Neural progenitor cell (in vitro differentiated cells): ENCODE measurements around the gene ZNRF1.

Experiments used
- CTCF ChIP-seq: fragments of 200-600 bp; sonication (generic); IDR thresholded peaks from 2 replicates; pipeline ENCODE4 v1.5.1; 2017; ENCODE audit warnings: antibody characterized with exemption, mild to moderate bottlenecking
- EZH2 ChIP-seq: fragments of 200-600 bp; sonication (generic); IDR thresholded peaks from 2 replicates; pipeline ENCODE4 v1.6.1; 2017; ENCODE audit warnings: antibody characterized with exemption, mild to moderate bottlenecking, moderate library complexity

- TF ChIP-seq CTCF: no peak
- TF ChIP-seq EZH2: no peak
Observed at GRCh38 chr16:75059411-75059810, 60.6 kb downstream of the ZNRF1 start.
